ENCODE data around the gene WAS.
"Not testable (repeated sequence)": the region's sequence is repeated elsewhere in the genome, so short reads cannot be mapped to it uniquely, and the experiment has no call there.

Gene WAS

DNA sequence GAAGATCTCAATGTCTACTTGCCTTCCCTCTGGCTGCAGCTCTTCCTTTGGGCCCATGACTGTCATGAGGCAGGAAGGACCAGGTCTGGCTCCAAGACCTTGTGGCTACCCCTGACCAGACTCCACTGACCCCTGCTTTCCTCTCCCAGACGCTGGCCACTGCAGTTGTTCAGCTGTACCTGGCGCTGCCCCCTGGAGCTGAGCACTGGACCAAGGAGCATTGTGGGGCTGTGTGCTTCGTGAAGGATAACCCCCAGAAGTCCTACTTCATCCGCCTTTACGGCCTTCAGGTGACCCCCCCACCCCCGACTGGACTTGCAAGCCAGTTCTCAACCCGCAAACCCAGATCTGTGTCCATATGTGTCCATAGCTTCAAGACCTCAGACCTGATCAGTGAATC, 535 bp downstream of the WAS start:
- DNase-seq (ENCODE audit: low spot score), result no peak

DNA sequence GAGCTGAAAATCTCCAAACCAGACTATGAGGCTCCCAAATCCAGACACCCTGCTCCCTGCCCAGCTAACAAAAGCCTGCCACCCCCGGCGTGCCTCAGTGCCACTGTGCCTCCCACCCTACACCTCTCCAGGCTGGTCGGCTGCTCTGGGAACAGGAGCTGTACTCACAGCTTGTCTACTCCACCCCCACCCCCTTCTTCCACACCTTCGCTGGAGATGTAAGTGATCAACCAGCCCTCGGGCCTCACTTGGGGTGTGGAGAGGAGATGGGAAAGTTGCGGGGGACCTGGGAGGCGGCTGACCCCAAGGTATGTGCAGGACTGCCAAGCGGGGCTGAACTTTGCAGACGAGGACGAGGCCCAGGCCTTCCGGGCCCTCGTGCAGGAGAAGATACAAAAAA, 1.8 kb downstream of the WAS start:
- DNase-seq (ENCODE audit: low spot score), result no peak

DNA sequence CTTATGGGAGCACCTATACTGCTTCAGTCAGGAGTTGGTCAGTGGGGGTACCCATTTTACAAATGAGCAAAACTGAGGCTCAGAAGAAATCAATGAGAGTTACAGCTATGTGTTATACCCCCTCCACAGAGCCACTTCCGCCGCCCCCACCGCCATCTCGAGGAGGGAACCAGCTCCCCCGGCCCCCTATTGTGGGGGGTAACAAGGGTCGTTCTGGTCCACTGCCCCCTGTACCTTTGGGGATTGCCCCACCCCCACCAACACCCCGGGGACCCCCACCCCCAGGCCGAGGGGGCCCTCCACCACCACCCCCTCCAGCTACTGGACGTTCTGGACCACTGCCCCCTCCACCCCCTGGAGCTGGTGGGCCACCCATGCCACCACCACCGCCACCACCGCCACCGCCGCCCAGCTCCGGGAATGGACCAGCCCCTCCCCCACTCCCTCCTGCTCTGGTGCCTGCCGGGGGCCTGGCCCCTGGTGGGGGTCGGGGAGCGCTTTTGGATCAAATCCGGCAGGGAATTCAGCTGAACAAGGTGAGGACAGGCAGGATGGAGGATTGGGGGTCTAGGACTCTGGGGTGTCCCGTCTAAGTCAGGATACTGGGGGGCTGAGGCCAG, 5.0 kb downstream of the WAS start:
- no peak for DNase-seq (ENCODE audit: low spot score)

DNA sequence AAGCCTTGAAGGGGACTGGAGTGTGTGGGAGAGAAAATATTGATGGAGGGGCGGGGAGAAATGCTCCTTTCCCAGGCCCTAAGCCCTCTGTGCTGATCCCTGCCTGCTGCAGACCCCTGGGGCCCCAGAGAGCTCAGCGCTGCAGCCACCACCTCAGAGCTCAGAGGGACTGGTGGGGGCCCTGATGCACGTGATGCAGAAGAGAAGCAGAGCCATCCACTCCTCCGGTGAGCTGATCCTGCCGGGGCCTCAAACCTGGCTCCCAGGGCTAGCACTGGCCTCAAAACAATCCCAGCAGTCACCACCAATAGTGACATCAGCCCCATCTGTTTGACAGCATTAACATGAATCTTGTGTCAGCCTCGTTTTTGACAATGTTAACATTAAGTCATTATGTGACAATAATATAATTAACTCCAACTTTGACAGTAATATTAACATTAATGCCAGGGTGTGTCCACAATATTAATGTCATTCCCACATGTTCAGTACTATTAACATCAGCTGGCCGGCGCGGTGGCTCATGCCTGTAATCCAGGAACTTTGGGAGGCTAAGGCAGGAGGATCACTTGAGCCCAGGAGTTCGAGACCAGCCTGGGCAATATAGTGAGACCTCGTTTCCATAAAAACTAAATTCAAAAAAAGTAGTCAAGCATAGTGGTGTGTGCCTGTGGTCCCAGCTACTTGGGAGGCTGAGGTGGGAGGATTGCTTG, 5.8 kb downstream of the WAS start:
- peak; percentile 10 for DNase-seq (ENCODE audit: low spot score)

DNA sequence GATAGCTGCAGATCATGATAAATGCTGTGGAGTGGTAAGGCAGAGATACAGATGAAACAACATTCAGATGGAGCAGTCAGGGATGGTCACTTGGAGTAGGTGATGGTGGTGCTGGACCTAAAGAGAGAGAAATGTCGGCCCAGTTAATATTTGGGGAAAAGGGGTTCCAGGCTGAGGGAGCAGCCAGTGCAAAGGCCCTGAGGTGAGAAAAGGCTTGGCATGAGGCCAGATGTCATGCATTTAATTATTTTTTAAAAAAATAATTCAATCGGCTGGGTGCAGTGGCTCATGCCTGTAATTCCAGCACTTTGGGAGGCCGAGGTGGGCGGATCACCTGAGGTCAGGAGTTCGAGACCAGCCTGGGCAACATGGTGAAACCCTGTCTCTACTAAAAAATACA, 8.1 kb downstream of the WAS start:
- not testable (repeated sequence) for DNase-seq (ENCODE audit: low spot score)

DNA sequence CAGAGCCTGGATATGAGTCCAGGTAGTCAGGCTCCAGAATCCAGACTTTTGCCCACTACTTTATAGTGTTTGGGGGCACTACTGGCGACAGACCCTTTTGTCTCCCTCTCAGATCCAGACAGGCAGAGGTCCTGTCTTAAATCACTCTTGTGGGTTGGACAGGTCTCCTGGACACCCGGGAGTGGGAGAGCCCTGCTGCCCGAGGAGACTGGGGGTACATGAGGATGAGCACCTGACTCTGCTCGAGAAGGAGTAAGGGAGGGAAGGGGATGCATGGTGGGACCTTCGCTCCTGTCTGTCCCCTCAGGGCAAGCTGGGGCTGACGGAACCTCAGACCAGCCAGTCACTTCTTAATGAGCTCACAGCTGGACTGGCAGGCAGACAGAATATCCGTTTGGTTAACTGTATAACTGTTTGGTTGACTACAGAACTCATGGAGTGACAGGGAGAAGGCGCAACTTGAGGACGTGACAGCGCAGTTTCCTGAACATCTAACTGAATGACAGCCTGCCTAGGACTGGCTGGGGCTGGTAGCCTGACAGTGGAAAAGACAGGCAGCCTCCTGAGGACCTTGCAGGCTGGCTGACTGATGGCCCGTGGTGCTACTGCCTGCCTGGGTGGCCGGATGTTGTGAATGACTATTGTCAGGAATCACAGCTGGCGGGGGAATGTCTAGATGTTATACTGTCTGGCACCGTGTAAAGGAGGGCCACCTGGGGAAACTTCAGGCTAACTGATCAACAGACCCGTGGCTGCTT, 11.4 kb downstream of the WAS start:
- DNase-seq (ENCODE audit: low spot score), result no peak

DNA sequence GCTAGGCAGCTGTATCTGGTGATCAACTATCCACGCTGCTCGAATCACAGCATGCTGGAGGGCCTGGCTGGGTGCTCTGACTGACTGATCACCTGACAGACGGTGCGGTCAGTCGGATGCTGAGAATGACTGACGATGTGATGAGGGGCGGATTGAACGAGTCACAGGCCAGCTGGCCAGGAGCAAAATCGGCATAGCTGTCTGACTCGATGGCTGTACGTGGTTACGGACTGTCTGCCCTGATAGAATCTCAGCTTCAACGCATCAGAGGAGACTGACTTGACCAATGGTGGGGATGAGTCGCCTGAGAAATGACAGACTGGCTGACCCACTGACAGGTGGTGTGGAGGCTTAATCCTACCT, 11.9 kb downstream of the WAS start:
- no peak for DNase-seq (ENCODE audit: low spot score)

DNA sequence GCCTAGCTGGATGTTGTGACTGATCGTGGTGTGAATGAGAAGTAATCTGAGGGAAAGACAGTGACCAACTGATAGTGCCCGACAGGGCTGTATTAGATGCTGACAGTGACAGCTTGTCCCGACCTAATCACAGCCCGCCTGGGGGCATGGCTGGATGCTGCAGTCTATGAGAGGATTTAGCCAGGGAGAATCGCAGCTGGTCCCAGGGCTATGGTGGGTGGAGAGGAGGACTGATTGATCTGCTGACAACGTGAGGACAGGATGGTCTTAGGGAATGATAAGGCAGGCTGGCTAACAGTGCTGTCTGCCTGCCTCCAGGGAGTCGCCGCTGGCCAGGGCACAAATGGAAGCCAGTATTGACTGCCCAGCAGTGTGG, 12.3 kb downstream of the WAS start:
- DNase-seq (ENCODE audit: low spot score), result peak; percentile 4

DNA sequence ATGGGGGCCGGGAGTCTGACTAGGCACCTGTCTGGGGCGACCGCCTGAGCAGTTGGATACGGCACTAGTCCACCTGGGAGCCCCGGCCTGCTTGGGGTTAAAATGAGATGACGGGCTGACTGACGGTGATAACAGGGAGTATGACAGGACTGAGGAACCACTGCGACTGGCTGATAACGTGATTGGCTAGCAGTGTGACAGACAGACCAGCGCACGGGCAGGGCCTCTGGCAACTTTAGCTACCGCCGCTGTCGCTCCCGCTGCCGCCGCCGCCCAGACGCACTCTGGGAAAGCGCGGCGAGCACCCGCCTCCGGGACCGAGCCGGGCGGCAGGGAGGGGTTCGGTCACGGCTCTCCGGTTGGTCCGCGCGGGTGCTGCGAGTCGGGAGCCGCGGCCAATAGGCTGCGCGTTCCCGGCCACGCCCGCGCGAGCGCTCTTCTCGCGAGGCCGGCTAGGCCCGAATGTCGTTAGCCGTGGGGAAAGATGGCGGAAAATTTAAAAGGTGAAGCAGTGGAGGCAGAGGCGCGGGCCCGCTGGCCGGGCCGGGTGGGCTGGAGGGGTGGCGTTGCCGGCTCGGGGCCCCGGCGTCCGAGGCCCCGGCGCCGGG, 12.8 kb downstream of the WAS start, which contains the start of gene SUV39H1:
SUV39H1 (plus strand) TSS at position 434 of the 608 bp plus-strand sequence; CDS start at position 485, 51 bp downstream.
- peak; percentile 84 for DNase-seq (ENCODE audit: low spot score)

DNA sequence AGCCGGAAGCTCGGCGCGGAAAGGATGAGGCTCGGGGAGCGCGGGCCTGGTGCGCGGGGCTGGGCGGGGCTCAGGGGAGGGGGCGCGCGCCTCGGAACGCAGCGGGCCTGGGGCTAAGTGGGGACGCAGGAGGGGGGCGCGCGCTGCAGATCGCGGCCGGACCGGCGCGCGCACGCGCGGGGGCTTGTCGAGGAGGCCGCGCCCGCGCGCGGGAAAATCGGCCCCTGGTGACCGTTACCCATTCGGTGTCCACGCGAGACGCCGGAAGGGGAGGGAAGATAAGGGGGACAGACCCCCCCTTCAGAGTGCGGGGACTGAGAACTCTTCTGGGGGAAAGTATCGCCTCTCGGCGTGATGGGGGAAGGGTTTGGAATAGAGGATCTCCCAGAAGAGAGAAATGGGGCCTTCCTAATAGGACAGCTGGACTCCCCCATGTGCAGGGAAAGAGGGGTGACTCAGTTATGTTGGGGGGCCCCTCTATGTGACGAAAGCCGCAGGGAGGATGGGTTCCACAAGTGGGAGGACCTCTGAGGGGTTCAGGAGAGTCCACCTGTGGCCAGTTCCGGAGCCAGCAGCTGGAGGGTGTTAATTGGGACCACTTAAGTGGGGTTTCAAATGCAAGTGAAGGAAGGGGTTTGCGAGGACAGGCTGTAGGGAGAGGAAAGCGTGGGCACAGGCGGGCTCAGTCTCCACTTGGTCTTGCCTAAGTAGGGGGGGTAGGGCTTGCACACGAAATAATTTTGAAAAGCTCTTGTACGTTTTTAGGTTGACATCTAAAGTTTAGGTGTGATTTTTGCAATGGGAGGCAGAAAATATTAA, 13.5 kb downstream of the WAS start:
- DNase-seq (ENCODE audit: low spot score), result peak; percentile 70

DNA sequence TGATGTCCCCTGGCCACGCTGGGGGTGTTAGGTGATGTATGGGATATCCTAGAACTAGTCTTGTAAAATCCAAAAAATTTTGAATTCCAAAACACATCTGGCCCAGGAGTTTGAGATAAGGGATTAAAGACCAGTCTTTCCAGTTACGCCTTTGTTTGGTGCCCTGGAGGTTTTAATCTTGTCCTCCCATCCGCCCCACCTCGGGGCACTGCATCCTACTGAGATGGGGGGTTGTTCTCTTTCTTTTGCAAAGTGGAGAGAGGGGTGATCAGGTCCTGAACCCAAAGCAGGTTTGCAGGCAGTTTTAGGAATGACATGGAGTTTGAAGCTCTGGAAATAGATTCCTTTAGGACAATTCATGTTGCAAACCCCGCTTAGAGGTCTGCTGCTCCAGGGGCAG, 14.7 kb downstream of the WAS start:
- DNase-seq (ENCODE audit: low spot score), result no peak

DNA sequence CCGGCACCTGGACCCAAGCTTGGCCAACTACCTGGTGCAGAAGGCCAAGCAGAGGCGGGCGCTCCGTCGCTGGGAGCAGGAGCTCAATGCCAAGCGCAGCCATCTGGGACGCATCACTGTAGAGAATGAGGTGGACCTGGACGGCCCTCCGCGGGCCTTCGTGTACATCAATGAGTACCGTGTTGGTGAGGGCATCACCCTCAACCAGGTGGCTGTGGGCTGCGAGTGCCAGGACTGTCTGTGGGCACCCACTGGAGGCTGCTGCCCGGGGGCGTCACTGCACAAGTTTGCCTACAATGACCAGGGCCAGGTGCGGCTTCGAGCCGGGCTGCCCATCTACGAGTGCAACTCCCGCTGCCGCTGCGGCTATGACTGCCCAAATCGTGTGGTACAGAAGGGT, 16.6 kb downstream of the WAS start:
- DNase-seq (ENCODE audit: low spot score), result no peak

DNA sequence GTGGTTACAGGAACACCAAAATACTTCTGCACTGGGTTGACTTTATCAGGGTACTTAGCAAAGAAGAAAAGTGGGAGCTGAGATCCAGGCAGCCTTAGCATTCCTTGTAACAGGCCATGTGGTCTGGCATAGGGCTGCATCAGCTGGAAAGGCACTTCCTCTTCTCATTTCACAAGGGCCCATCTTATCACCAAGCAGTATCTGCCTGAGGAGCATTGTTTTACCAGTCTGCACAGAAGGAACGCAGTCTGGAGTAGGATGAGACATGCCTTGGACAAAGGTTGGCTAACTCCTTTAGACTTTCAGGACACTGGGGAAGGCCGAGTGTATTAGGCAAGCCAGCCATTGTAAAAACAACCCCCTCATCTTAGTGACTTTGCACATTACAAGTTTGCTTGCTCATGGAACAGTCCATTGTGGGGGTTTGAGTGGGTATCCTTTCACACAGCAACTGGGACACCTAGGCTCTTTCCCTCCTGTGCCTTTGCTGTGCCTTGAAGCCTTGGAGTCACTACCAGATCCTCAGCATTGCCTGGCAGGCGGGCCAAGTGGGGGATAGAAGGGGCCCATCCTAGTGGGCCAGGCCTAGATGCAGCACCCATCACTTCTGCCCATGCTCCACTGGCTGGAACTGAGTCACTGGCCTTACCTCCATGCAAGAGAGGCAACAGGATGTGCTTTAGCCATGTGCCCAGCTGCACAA, 17.5 kb downstream of the WAS start:
- no peak for DNase-seq (ENCODE audit: low spot score)

DNA sequence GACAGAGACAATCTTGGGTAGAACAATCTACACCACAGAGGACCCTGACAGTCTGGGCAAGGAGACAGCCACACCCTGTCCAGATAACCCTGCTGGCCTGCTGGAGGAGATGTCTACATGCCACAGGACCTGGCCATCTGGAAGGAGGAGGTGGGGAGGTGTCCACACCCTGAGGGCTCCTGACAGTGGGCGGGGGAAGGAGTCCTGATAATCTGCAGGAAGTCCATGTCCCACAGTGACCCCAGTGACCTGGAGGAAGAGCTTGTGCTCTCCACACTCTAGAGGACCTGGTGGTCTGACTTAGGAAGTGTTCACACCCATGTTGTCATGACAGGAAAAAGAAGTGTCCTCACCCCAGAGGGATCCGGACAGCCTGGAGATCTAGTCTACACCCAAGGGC, 18.4 kb downstream of the WAS start:
- DNase-seq (ENCODE audit: low spot score), result no peak

DNA sequence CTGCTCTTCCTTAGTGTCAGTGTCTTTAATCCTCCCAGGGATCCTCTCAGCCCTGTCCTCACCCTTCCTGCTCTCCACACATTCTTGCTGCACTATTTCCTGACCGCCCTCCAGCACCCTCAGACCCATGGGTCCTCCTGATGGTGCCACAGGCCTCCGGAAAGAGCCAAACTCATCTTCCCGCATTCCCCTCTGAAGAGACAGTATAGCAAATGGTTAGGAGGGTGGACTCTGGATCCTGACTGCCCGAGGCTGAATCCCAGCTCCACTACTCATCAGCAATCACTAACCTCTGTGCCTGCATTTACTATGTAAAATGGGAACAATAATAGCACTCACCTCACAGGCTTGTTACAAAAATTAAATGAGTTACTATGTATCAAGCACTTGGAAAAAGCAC, 19.1 kb downstream of the WAS start:
- no peak for DNase-seq (ENCODE audit: low spot score)

DNA sequence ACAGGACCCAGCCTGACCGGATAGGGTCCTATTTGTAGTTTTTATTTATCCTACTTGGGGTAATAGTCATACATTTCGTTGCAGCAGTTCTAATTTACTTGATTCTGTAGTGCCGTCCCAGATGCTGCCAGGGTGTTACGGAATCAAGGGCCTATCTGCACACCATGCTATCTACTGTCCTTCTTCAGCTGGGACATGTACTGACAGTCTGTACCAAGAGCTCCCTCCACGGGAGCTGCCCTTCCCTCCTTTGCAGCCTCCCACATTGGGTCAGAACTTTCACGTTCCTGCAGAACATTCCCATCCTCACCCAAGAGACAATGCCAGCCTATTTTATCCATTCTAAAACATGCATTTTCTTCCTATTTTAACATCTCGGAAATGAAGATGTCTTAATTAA, 19.6 kb downstream of the WAS start:
- DNase-seq (ENCODE audit: low spot score), result no peak

DNA sequence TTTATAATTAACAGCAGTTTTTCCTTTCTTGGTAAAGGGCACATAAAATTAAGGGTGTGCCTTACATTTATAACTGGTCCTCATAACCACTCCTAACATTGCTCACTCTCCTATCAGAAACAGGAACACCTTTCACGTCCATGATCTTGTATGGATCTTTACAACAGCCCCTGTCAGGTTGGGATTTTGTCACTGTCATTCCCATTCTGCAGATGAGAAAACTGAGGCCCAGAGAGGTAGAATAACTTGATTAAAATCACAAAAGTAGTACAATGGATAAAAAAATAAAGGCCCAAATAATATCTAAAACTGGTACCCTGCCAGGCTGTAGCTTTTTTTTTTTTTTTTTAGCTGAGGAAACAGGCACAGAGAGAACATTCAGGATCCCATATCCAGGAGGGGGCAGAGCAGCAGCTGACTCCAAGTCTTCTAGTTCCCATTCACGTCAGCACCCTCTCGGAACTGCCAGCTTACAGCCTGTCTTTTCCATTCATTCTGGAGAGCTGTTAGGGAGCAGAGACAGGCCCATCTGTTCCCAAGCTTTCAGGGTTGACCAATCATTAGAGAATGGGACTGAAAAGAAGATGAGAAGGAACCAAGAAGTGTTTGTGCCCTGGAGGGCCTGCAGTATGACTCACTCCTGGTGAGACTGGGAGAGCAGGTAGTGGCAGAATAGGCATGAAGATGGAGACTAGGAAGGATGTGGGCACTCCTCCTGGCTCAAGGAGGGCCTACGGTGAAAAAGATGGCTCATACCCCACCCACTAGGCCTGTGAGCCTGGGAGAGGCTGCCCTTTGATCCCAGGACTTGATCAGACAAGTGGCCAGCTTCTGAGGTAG, 20.3 kb downstream of the WAS start:
- DNase-seq (ENCODE audit: low spot score), result no peak

DNA sequence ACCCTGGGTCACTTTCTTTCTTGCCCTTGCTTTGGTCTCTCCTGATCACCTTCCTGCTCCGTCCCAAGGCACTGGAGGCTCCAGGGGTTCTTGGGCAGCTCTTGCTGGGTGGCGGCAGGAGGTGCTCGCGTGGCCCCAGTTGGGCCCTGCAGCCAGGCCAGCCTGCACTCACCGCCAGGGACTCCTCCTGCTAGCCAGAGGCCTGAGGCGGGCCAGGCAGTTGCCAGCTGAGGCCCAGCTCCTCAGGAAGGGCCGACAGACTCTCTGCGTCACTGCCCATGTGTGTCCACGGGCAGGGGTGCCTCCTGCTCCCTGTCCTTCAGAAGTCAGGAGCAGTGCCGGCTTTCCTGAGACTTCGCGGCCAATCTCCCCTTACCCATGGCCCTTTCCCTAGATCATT, 22.3 kb downstream of the WAS start:
- no peak for DNase-seq (ENCODE audit: low spot score)

DNA sequence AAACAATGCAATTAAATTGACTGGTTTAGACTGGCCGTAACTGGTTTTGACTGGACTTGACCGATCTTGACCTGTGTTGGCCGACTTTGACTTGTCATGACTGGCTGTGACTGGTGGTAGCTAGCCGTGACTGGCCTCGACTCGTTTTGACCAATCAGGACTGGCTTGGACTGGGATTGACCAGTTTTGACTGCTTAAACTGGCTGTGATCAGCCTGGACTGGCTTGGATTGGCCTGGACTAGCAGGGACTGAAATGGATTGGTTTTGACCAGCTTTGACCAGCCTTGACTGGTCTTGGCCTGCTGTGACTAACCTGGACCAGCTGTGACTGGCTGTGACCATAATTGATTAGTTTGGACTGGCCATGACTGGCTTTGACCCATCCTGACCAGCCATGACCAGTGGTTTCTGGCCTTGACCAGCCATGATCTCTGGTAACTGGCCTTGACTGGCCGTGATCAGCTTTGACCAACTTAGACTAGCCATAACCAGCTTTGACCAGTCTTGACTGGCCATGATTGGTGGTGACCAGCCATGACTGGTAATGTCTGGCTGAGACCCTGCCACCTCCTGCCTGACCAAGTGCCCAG, 26.0 kb downstream of the WAS start:
- DNase-seq (ENCODE audit: low spot score), result no peak

All from SK-N-DZ (cell line).